ENCODE measurements around the gene ITGB8.
"Not testable (repeated sequence)": the region's sequence is repeated elsewhere in the genome, so short reads cannot be mapped to it uniquely, and the experiment has no call there.

Gene ITGB8

DNA sequence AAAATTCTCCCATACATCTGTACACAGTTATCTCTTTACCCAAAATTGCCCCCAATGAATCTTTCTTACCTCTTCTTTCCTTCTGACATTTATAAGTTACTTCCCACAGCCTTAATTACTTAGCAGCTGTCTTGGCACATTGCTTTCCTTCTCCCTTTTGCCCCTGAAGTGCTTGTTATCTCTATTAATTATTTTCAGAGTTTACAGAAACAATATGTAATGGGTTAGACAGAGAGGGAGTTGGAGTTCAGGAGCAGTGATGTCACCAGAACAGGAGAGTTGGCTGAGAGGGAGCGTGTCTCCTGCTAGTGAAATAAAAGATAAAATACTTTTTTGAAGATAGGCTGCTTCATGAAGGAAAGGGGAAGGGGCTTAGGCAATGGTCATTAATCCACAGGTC is 57.4 kb downstream of the ITGB8 start:
- DNase-seq: no peak

- DNase-seq: not testable (repeated sequence)
Observed at GRCh38 chr7:20389192-20389591, 58.5 kb downstream of the ITGB8 start.

- no peak for DNase-seq
Observed at GRCh38 chr7:20393021-20393610, 62.4 kb downstream of the ITGB8 start.

GRCh38 chr7:20393616-20394015 is 62.9 kb downstream of the ITGB8 start:
- DNase-seq: no peak

GRCh38 chr7:20394284-20394683 is 63.6 kb downstream of the ITGB8 start:
- DNase-seq: no peak

- DNase-seq: no peak
Observed at GRCh38 chr7:20395104-20395503, 64.4 kb downstream of the ITGB8 start.

GRCh38 chr7:20395511-20395910 is 64.8 kb downstream of the ITGB8 start:
- DNase-seq: no peak

GRCh38 chr7:20399521-20399920 is 68.8 kb downstream of the ITGB8 start:
- DNase-seq: no peak

GRCh38 chr7:20401861-20402746 is 71.4 kb downstream of the ITGB8 start:
- no peak for DNase-seq

DNA sequence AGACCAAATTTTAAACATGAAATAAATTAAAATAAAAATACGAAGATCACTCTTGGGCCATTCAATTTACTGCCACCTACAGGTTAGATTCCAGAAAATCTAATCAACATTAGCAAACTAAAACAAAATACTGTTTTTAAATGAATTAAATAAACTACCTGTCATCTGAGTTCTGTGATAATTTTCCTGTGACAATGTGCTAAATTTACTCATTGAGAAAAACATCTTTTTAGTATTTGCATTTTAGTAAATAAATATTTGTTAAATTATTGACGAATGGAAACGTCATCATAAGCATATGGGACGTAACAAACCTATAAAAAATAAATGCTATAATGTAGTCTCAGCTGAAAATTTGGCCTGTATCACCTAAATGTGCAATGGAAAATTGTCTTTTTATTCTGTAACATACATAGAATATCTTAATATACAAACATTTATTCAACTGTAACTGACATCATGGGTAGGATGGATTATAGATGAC is 72.1 kb downstream of the ITGB8 start:
- DNase-seq: no peak

DNA sequence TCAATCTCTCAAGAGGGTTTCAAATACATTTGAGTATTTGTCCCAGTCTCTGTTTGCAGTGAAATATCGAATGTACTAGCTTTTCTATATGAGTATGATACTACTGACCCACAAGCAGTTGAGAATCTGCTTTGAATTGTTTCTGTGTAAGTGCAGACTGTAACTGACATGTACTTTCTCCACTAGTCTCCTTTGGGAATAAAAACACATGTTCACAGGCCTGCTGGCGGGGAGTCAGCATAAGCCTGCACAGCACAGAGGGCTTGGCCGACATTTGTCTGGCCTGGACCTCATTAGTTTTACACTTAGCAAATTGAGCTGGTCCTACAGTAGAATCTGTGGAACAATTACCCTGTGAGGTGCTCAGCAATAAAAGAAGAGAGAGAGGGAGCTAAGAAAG is 72.6 kb downstream of the ITGB8 start:
- no peak for DNase-seq

- DNase-seq: no peak
Observed at GRCh38 chr7:20404320-20404719, 73.6 kb downstream of the ITGB8 start.

DNA sequence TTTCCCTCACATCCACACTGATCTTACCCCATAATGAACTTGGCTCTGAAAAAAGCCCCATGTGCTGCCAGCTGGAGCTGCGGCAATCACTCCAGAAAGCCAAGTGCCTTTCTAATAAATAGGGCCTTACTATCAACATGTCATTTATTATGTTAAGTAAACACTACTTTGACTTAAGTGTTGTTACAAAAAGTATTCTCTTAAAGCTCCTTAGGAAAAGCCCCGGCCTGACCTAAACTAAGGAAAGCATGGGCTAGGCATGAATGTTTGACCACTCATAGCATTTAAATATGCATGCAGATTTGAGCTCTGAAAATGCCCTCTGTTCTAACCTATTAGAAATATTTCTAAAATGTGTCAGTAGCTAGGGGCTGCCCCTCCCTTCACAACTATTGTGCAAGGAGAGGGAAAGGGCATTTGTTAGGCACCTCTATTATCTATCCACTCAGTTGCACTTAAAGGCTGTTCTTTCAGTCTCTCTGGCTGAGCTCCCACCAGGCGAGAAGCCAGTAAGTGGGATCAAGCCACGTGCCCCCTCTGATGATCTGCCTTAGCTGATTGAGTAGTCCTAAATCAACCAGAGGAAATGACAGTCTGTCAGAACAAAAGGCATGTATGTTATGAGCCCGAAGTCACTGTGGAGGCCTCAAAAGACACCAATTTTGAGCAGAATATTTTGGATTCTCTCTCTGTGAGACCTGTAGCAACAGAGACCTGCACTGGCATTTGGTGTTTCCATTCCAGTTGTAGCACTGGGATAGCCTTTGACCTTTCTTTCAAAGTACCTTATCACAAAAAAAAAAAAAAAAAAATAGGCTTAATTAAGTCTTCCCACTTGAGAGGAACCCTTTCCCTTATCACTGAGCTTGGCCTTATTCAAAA is 77.1 kb downstream of the ITGB8 start:
- no peak for DNase-seq

GRCh38 chr7:20408467-20408826 is 77.7 kb downstream of the ITGB8 start:
- no peak for DNase-seq

DNA sequence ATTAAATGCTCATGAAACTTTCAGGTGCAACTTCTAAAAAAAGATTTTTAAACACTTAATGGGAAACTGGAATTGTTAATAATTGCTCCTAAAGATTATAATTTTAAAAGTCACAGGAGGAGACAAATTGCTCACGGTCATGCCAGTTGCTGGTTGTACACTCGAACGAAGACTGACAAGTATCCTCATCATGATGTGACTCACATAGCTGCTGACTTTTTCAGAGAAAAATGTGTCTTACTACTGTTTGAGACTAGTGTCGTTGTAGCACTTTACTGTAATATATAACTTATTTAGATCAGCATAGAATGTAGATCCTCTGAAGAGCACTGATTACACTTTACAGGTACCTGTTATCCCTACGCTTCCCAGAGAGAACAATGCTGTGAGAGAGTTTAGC is 79.3 kb downstream of the ITGB8 start:
- DNase-seq: no peak

DNA sequence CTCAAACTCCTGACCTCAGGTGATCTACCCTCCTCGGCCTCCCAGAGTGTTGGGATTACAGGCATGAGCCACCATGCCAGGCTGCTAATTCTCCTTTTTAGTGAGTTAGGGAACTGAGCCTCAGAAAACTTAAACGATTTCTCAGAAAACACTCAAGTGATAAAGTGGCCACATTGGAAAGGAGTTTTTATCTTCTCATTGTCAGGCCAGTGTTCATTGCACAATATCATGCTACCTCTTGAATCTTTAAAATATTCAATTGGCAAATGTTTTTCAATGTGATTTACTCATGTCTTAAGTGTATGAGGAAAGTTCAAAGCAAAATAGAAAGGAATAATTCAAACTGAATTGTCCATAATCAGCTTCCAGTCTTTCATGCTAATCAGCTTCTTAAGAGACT is 80.7 kb downstream of the ITGB8 start:
- no peak for DNase-seq

GRCh38 chr7:20412032-20412431 is 81.3 kb downstream of the ITGB8 start:
- DNase-seq: no peak

DNA sequence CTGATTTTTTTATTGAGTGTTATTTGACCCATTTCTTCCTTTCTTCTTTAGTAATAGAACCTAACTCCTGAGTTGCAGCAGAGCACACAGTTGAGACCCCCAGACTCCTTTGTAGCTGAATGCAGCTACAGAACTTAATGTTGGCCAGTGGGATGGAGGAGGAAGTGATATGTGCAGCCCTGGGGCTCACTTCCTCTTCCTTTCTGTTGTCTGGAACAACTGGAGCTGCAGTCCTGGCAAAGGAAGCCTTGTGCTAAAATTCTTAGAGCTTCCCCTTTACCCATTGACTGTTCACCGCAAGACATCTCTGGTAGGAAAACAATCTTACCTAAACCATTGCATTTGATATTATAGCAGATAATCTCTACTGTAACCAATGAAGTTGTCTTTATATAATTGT is 86.6 kb downstream of the ITGB8 start:
- no peak for DNase-seq

DNA sequence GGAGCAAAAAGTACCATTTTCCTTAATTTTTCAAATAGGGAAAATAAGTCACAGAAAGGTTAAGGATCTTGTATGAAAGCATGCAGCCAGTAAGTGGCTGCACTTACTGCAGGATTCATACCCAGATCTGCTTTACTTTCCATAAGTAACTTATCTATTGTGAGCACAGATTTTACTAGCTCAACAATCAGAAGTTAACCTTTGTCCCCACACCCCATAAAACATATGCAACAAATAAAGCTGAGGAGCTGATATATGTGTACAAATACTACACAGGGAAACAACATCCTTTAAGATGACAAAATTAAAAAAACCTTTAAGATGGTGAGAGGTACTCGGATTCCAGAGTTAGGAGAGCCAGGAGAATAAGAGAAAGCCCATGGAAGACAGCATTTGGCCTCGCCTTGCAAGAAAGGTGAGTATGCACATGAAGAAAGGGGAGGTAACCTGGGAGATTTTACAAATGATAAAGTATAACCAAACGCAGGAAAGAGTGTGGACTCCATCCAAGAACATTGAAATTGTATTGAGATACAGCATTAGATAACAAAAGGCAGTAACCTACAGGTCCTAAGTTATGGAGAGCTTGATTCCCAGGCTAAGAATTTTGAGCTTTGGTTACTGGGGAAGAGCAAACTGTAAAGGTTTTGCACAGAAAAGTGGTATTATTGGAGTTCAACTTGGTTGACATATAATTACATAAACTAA is 87.1 kb downstream of the ITGB8 start:
- DNase-seq: no peak

- DNase-seq: no peak
Observed at GRCh38 chr7:20424500-20424899, 93.8 kb downstream of the ITGB8 start.

GRCh38 chr7:20430664-20431063 is 100.0 kb downstream of the ITGB8 start:
- no peak for DNase-seq

- no peak for DNase-seq
Observed at GRCh38 chr7:20431146-20431545, 100.4 kb downstream of the ITGB8 start.

DNA sequence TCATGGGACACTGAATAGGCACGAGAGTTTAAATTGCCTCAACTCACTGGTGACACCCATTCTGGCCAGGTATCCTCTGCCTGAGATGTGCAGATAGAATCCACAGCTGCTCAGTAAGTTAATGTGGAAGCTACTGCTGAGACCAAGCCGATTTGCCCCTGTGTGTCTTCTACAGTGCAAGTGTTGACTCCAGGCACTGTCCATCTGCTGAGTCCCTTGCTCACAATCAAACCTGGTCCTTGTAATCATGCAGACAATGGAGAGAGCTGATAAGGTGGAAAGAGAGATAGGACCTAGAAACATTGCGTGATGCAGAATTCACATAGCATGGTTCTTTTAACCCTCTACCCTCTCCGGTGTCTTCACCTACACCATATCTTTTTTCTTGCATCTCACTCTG is 101.4 kb downstream of the ITGB8 start:
- no peak for DNase-seq

Data from activated CD4-positive, alpha-beta T cell treated with anti-CD3 and anti-CD28 coated beads for 48 hours (primary cell).